Tibial artery (tissue), 4 donors: ENCODE data around the gene TRAPPC12.
"Not testable (repeated sequence)": the region's sequence is repeated elsewhere in the genome, so short reads cannot be mapped to it uniquely, and the experiment has no call there.

Experiments
- DNase-seq, 2 donors: peaks; one replicate each; pipeline ENCODE4 v3.0.0-alpha.2; 2019
- H3K27ac ChIP-seq, 2 donors: fragments of 200-600 bp; sonication (generic) in 1 of 2; 1 replicate in 1 of 2; 2 replicates in 1 of 2; pipeline ENCODE4 v1.5.1; 2018 to 2019; ENCODE audit warnings: mild to moderate bottlenecking in 1 of 2
- H3K27me3 ChIP-seq, 2 donors: fragments of 200-600 bp; sonication (generic) in 1 of 2; one replicate each; pipeline versions ENCODE4 v1.5.1 to v1.6.0; 2016 to 2019
- H3K36me3 ChIP-seq, 3 donors: fragments of 200-600 bp; sonication (generic) in 2 of 3; one replicate each; pipeline ENCODE4 v1.5.1; 2016 to 2019; ENCODE audit warnings: mild to moderate bottlenecking in 2 of 3
- H3K4me1 ChIP-seq, 4 donors: fragments of 200-600 bp; sonication (generic) in 2 of 4; 1 replicate in 3 of 4; 2 replicates in 1 of 4; pipeline ENCODE4 v1.5.1; 2016 to 2019
- H3K4me3 ChIP-seq, 2 donors: fragments of 200-600 bp; sonication (generic) in 1 of 2; 1 replicate in 1 of 2; 2 replicates in 1 of 2; pipeline ENCODE4 v1.5.1; 2018 to 2019; ENCODE audit warnings: mild to moderate bottlenecking in 2 of 2
- H3K9me3 ChIP-seq, 3 donors: fragments of 200-600 bp; sonication (generic) in 1 of 3; one replicate each; pipeline ENCODE4 v1.5.1; 2016 to 2019
- CTCF ChIP-seq, 2 experiments: fragments of 200-600 bp in 1 of 2; fragments of 450-650 bp in 1 of 2; IDR thresholded peaks; one replicate each; pipeline ENCODE4 v1.5.1; 2017 to 2019; ENCODE audit warnings: antibody characterized with exemption in 2 of 2, mild to moderate bottlenecking in 1 of 2, moderate library complexity in 1 of 2
- intact Hi-C: fragments of 100-400 bp; cut with DNase I; formaldehyde crosslinking; loops from one replicate; pipeline ENCODE4 v1.15.0; 2023; ENCODE audit warnings: low total_unique reads

Gene TRAPPC12

GRCh38 chr2:3443083-3443482 is 63.6 kb downstream of the TRAPPC12 start:
- no peaks in the 10 kb centered on the region for H3K27me3 ChIP-seq
- no peak for DNase-seq
- no peak overlapping the region for H3K4me3 ChIP-seq
- no peaks in the 10 kb centered on the region for H3K4me1 ChIP-seq
- no peak overlapping the region for H3K27ac ChIP-seq
- H3K36me3 ChIP-seq, result peaks cover 32 to 53% (median 47%) of the 10 kb centered on the region in 3 donors
- no peak for TF ChIP-seq CTCF (IDR thresholded peaks at IDR 0.05)
- H3K9me3 ChIP-seq, result no peaks in the 10 kb centered on the region
- intact Hi-C loops, result no loop called here

GRCh38 chr2:3443506-3444084 is 64.1 kb downstream of the TRAPPC12 start:
- no peak overlapping the region for H3K27ac ChIP-seq
- intact Hi-C loops, result no loop called here
- no peaks in the 10 kb centered on the region for H3K4me1 ChIP-seq
- TF ChIP-seq CTCF (IDR thresholded peaks at IDR 0.05), result no peak
- peaks cover 32 to 58% (median 47%) of the 10 kb centered on the region in 3 donors for H3K36me3 ChIP-seq
- H3K27me3 ChIP-seq, result no peaks in the 10 kb centered on the region
- no peaks in the 10 kb centered on the region for H3K9me3 ChIP-seq
- no peak for DNase-seq
- no peak overlapping the region for H3K4me3 ChIP-seq

GRCh38 chr2:3445891-3446290 is 66.4 kb downstream of the TRAPPC12 start:
- Histone ChIP-seq H3K4me1 (no peaks in the 10 kb centered on the region), H3K9me3 (no peaks in the 10 kb centered on the region), H3K27ac (no peak overlapping the region), H3K36me3 (peaks cover 32 to 77% (median 47%) of the 10 kb centered on the region in 3 donors), H3K27me3 (no peaks in the 10 kb centered on the region), H3K4me3 (no peak overlapping the region)
- DNase-seq, result no peak
- no peak for TF ChIP-seq CTCF (IDR thresholded peaks at IDR 0.05)
- intact Hi-C loops, result no loop called here

GRCh38 chr2:3446381-3446780 is 66.9 kb downstream of the TRAPPC12 start:
- DNase-seq, result no peak
- no peak for TF ChIP-seq CTCF (IDR thresholded peaks at IDR 0.05)
- Histone ChIP-seq H3K9me3 (no peaks in the 10 kb centered on the region), H3K4me1 (no peaks in the 10 kb centered on the region), H3K4me3 (no peak overlapping the region), H3K36me3 (peaks cover 32 to 82% (median 47%) of the 10 kb centered on the region in 3 donors), H3K27me3 (no peaks in the 10 kb centered on the region), H3K27ac (no peak overlapping the region)
- intact Hi-C loops, result no loop called here

GRCh38 chr2:3447186-3447585 is 67.7 kb downstream of the TRAPPC12 start:
- peaks cover 32 to 90% (median 55%) of the 10 kb centered on the region in 3 donors for H3K36me3 ChIP-seq
- H3K4me3 ChIP-seq, intact Hi-C loops, DNase-seq, H3K4me1 ChIP-seq, H3K9me3 ChIP-seq, H3K27me3 ChIP-seq, H3K27ac ChIP-seq: not testable (repeated sequence)

- Histone ChIP-seq H3K27me3 (no peaks in the 10 kb centered on the region), H3K4me1 (no peaks in the 10 kb centered on the region), H3K27ac (no peak overlapping the region), H3K36me3 (peaks cover 32 to 91% (median 55%) of the 10 kb centered on the region in 3 donors), H3K9me3 (no peaks in the 10 kb centered on the region), H3K4me3 (no peak overlapping the region)
- TF ChIP-seq CTCF (IDR thresholded peaks at IDR 0.05), result no peak
- DNase-seq, result no peak
- intact Hi-C loops, result no loop called here
Measured at GRCh38 chr2:3447789-3448317, 68.4 kb downstream of the TRAPPC12 start.

GRCh38 chr2:3448441-3448911 is 69.0 kb downstream of the TRAPPC12 start:
- H3K36me3 ChIP-seq, result peaks cover 31 to 94% (median 53%) of the 10 kb centered on the region in 3 donors
- H3K4me3 ChIP-seq, H3K4me1 ChIP-seq, H3K9me3 ChIP-seq, H3K27ac ChIP-seq, intact Hi-C loops, H3K27me3 ChIP-seq, DNase-seq: not testable (repeated sequence)
